ENCODE measurements around the gene ANKS3.

DNA sequence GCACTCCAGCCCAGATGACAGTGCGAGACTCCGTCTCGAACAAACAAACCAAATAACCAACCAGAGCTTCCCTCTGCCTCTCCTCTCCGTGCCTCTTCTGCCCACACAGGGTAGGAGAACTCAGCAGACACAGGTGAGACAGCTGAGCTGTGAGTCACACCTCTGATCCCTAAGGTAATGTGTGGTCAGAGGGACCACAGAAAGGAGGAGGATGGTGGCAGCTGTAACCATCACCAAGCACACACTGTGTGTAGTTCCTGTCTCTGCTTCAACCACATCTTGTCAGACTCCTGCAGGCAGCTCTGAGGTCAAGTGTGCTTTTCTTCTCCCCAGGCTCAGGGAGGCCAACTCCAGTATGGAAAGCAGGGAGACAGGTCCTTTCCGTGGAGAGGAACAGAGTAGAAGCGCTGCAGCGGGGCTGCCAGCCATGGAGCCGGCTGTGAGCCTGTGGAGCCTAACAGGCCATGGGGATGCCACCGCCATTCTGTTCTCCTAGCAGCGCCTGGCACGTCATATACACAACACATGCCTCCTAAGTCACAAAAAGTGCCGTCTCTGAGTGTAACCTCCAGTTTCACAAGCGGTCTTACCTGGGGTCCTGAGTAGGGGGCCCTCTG is 33.6 kb downstream of the ANKS3 start:
- TF ChIP-seq, protein P1, sequence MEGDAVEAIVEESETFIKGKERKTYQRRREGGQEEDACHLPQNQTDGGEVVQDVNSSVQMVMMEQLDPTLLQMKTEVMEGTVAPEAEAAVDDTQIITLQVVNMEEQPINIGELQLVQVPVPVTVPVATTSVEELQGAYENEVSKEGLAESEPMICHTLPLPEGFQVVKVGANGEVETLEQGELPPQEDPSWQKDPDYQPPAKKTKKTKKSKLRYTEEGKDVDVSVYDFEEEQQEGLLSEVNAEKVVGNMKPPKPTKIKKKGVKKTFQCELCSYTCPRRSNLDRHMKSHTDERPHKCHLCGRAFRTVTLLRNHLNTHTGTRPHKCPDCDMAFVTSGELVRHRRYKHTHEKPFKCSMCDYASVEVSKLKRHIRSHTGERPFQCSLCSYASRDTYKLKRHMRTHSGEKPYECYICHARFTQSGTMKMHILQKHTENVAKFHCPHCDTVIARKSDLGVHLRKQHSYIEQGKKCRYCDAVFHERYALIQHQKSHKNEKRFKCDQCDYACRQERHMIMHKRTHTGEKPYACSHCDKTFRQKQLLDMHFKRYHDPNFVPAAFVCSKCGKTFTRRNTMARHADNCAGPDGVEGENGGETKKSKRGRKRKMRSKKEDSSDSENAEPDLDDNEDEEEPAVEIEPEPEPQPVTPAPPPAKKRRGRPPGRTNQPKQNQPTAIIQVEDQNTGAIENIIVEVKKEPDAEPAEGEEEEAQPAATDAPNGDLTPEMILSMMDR (conservative IDR thresholded peaks at IDR 0.05) = no peak
- TF ChIP-seq ZFX (IDR thresholded peaks at IDR 0.05) = no peak

All from C4-2B (cell line).